Body of pancreas (tissue), 4 donors: ENCODE data around the gene AGO3. TPM values are rescaled to one million over a fixed set of nuclear protein-coding genes. Genes with fewer than 3 reads are reported as not detected.
"Not testable (repeated sequence)": the region's sequence is repeated elsewhere in the genome, so short reads cannot be mapped to it uniquely, and the experiment has no call there.

Experiments used
- ATAC-seq: fragments of 150-250 bp; one replicate; pipeline ENCODE4 v1.9.1; 2016
- DNase-seq, 4 donors: peaks; one replicate each; pipeline ENCODE4 v3.0.0-alpha.2; 2019
- H3K27ac ChIP-seq, 4 donors: fragments of 200-600 bp; sonication (generic); 1 replicate in 3 of 4; 2 replicates in 1 of 4; pipeline versions ENCODE4 v1.5.1 to v1.6.1; 2016 to 2019; ENCODE audit warnings: mild to moderate bottlenecking in 1 of 4, mixed read lengths in 1 of 4, moderate library complexity in 1 of 4
- H3K27me3 ChIP-seq, 2 donors: fragments of 200-600 bp; sonication (generic); one replicate each; pipeline ENCODE4 v1.6.0; 2016; ENCODE audit warnings: mild to moderate bottlenecking in 1 of 2
- H3K36me3 ChIP-seq, 2 donors: fragments of 200-600 bp; sonication (generic); replicated peaks in 1 of 2; 2 replicates each; pipeline ENCODE4 v1.5.1; 2016; ENCODE audit warnings: low read depth in 2 of 2; ENCODE audit not compliant: insufficient read depth in 1 of 2
- H3K4me1 ChIP-seq: fragments of 200-600 bp; sonication (generic); one replicate; pipeline ENCODE4 v1.6.0; 2016
- H3K4me3 ChIP-seq, 2 donors: fragments of 200-600 bp; sonication (generic); 1 replicate in 1 of 2; 2 replicates in 1 of 2; pipeline ENCODE4 v1.5.1; 2016 to 2019
- H3K9me3 ChIP-seq, 3 donors: fragments of 200-600 bp; sonication (generic); 1 replicate in 2 of 3; 2 replicates in 1 of 3; pipeline ENCODE4 v1.5.1; 2016
- POLR2A ChIP-seq, 3 donors: fragments of 450-650 bp; IDR thresholded peaks; one replicate each; pipeline ENCODE4 v1.6.1; 2016; ENCODE audit warnings: antibody characterized with exemption in 3 of 3, mild to moderate bottlenecking in 2 of 3
- WGBS, 2 donors: methylation state at CpG; one replicate each; pipeline ENCODE4 v1.1.5; 2017; 5-methylcytosine and 5-hydroxymethylcytosine counted together
- intact Hi-C: fragments of 100-400 bp; cut with DNase I; formaldehyde crosslinking; loops from one replicate; pipeline ENCODE4 v1.15.1; 2023
- total RNA-seq, 2 donors: library from RNA; depleted of rRNA; stranded (reverse); fragments of >200 nt; gene quantifications; one replicate each; pipeline ENCODE4 v1.1.0, GENCODE V29; 2016
- TF ChIP-seq, protein P1 (sequence below), 7 experiments: fragments of 450-650 bp in 4 of 7; fragments of 200-600 bp in 3 of 7; sonication (generic) in 3 of 7; IDR thresholded peaks; one replicate each; pipeline ENCODE4 v1.5.1; 2016 to 2019; ENCODE audit warnings: antibody characterized with exemption in 7 of 7

AGO3 gene
- total RNA-seq, 2 donors from 2014 or later = 10.9 to 12.2 TPM

DNA sequence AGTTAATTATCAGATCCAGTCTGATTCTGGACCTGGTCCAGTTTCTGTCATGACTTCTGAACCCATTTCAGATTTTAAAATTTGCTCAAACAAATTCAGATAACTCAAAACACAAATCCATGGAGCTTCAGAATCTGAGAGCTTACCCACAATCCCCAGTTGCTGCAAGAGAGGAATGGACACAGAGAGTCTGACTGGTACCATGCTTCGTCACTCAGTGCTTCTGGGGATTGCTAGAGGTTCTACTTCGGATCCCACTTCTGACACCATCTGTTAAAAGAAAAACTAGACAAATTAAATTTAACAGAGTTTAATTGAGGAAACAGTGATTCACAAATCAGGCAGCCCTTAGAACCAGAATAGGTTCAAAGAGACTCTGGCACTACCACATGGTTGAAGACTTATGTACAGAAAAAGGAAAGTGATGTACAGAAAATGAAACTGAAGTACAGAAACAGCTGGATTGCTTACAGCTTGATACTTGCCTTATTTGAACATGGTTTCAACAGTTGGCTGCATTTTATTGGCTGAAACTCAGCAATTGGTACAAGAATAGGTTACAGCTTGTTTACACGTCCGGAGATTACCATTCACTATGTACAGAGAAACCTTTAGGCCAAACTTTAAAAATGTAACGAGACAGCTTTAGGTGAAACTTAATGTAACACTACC lies 92.3 kb downstream of the AGO3 start:
- Histone ChIP-seq H3K9me3 (no peaks in the 10 kb centered on the region), H3K4me3 (no peak overlapping the region), H3K27ac (no peak overlapping the region), H3K36me3 (peaks cover 0 to 6% of the 10 kb centered on the region in 2 donors), H3K27me3 (no peaks in the 10 kb centered on the region), H3K4me1 (peaks cover 10% of the 10 kb centered on the region)
- DNase-seq = no peak
- intact Hi-C loops = no loop called here
- no peak for ATAC-seq
- WGBS, 2 donors = 54 to 61% methylated on average over 5 of the region's 5 CpGs
- TF ChIP-seq POLR2A (IDR thresholded peaks at IDR 0.05) = no peak
- TF ChIP-seq, protein P1, sequence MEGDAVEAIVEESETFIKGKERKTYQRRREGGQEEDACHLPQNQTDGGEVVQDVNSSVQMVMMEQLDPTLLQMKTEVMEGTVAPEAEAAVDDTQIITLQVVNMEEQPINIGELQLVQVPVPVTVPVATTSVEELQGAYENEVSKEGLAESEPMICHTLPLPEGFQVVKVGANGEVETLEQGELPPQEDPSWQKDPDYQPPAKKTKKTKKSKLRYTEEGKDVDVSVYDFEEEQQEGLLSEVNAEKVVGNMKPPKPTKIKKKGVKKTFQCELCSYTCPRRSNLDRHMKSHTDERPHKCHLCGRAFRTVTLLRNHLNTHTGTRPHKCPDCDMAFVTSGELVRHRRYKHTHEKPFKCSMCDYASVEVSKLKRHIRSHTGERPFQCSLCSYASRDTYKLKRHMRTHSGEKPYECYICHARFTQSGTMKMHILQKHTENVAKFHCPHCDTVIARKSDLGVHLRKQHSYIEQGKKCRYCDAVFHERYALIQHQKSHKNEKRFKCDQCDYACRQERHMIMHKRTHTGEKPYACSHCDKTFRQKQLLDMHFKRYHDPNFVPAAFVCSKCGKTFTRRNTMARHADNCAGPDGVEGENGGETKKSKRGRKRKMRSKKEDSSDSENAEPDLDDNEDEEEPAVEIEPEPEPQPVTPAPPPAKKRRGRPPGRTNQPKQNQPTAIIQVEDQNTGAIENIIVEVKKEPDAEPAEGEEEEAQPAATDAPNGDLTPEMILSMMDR (IDR thresholded peaks at IDR 0.05) = no peak

DNA sequence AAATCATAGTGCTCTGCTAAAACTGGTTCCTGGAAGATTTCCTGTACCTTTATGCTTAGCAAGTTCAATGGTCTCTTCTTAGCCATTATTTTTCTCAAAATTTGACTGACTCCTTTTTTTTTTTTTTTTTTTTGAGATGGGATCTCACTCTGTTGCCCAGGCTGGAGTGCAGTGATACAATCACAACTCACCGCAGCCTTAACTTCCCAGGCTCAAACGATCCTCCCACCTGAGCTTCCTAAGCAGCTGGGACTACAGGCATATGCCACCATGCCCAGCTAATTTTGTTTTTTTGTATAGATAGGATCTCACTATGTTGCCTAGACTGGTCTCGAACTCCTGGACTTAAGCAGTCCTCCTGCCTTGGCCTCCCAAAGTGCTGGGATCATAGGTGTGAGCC lies 93.1 kb downstream of the AGO3 start:
- intact Hi-C loops, H3K27me3 ChIP-seq, H3K9me3 ChIP-seq, ATAC-seq, H3K4me3 ChIP-seq, H3K36me3 ChIP-seq, DNase-seq, H3K27ac ChIP-seq, H3K4me1 ChIP-seq: not testable (repeated sequence)
- WGBS, 2 donors = 96 to 97% methylated on average over 3 of the region's 3 CpGs

DNA sequence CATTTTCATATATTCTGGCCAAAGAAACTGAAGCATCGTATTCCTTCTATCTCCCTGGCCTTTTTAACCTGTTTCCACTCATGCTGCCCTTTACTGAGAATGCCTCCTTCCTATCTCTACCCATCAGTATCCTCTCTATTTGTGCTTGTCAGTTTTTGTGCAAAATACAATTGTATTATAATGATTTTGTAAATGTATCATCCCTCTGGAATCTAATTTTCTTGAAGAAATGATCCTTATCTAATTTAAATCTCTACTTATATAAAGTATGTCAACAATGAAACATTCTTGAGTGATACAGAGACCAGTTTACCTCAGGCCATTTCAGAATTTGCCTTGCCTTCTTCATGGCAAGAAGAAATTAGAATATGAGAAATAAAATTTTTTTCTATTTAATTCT lies 93.9 kb downstream of the AGO3 start:
- WGBS, 2 donors = 85 to 95% methylated on average over 1 of the region's 1 CpG
- Histone ChIP-seq H3K27ac (no peak overlapping the region), H3K36me3 (peaks cover 0 to 6% of the 10 kb centered on the region in 2 donors), H3K4me1 (peaks cover 10% of the 10 kb centered on the region), H3K27me3 (no peaks in the 10 kb centered on the region), H3K9me3 (no peaks in the 10 kb centered on the region), H3K4me3 (no peak overlapping the region)
- intact Hi-C loops = no loop called here
- ATAC-seq (no peak), DNase-seq (no peak)
- TF ChIP-seq POLR2A (IDR thresholded peaks at IDR 0.05) = no peak
- TF ChIP-seq, protein P1 (IDR thresholded peaks at IDR 0.05) = no peak

DNA sequence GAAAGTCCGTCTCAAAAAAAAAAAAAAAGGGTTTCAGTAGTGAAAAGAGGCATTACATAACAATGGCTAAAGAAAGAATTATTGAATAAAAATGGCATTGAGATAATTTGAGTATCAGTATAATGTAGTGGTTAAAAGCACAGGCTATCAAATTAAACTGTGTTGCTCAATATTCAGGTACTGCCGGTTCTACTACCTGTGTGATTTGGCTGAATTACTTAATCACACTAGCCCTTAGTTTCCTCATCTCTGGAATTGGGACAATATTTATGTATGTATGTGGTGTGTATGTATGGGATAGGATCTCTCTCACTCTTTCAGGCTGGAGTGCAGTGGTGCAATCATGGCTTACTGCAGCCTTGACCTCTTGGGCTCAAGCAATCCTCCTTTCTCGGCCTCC lies 96.9 kb downstream of the AGO3 start:
- intact Hi-C loops = no loop called here
- 94% methylated on average over 3 of the region's 3 CpGs for WGBS, 2 donors
- H3K36me3 ChIP-seq = peaks cover 0 to 6% of the 10 kb centered on the region in 2 donors

DNA sequence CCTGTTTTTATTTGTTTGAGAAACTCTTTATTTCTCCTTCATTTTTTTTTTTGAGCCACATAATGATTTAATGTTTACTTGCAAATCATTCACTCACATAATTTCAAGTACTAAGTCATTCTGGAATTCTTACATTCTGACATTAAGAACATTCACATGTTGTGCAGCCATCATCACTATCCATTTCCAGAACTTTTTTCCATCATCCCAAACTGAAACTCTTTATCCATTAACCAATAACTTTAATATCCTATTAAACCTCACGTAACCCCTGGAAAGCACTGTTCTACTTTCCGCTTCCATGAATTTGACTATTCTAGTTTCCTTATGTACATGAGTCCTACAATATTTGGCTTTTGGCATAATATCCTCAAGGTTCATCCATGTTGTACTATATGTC lies 100.5 kb downstream of the AGO3 start:
- H3K36me3 ChIP-seq = peaks cover 0 to 11% of the 10 kb centered on the region in 2 donors
- H3K9me3 ChIP-seq = no peaks in the 10 kb centered on the region
- no peaks in the 10 kb centered on the region for H3K4me1 ChIP-seq
- no peak overlapping the region for H3K4me3 ChIP-seq
- ATAC-seq (no peak), DNase-seq (no peak)
- WGBS, 2 donors = 93 to 94% methylated on average over 2 of the region's 2 CpGs
- intact Hi-C loops = no loop called here
- no peak overlapping the region for H3K27ac ChIP-seq
- TF ChIP-seq, protein P1 (IDR thresholded peaks at IDR 0.05) = no peak
- TF ChIP-seq POLR2A (IDR thresholded peaks at IDR 0.05) = no peak
- H3K27me3 ChIP-seq = no peaks in the 10 kb centered on the region

More for the DNA sequence above, 96.9 kb downstream of the AGO3 start:
- H3K27ac ChIP-seq = no peak overlapping the region
- no peak overlapping the region for H3K4me3 ChIP-seq
- H3K27me3 ChIP-seq = no peaks in the 10 kb centered on the region
- ATAC-seq (no peak), DNase-seq (no peak)
- H3K9me3 ChIP-seq = no peaks in the 10 kb centered on the region
- TF ChIP-seq POLR2A (IDR thresholded peaks at IDR 0.05) = no peak
- TF ChIP-seq, protein P1 (IDR thresholded peaks at IDR 0.05) = no peak
- H3K4me1 ChIP-seq = peaks cover 10% of the 10 kb centered on the region
